Astrocyte (in vitro differentiated cells and primary cell): ENCODE data around the gene TNFSF13.

ENCODE experiments used
- EZH2 ChIP-seq: IDR thresholded peaks from 2 replicates; pipeline ENCODE4 v1.6.1; 2012; ENCODE audit warnings: mild to moderate bottlenecking, low read length, inconsistent platforms; ENCODE audit not compliant: insufficient read depth
- TF ChIP-seq, protein P1 (sequence below): IDR thresholded peaks from 2 replicates; pipeline ENCODE4 v1.5.1; 2011; ENCODE audit warnings: low read depth, mild to moderate bottlenecking, inconsistent platforms, low read length, moderate library complexity; ENCODE audit not compliant: insufficient read depth

DNA sequence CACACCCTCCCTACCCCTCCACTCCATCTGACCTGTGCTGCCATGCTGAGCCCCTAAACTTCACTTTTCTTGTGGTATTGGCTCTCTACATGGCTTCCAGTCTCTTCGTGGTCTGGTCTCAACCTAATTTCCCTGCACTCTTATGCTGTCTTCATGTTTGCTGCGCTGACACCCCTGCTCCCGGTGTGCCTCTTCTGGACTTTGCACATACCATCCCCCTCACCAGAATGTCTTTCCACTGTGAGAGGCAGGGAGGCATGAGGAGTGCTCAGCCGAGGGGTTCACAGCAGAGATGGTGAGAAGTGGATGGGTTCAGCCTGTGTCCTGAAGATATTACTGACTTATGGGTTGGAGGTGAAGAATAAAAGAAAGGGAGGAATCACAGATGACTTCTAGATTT lies 7.2 kb upstream of the TNFSF13 start:
- TF ChIP-seq, protein P1, sequence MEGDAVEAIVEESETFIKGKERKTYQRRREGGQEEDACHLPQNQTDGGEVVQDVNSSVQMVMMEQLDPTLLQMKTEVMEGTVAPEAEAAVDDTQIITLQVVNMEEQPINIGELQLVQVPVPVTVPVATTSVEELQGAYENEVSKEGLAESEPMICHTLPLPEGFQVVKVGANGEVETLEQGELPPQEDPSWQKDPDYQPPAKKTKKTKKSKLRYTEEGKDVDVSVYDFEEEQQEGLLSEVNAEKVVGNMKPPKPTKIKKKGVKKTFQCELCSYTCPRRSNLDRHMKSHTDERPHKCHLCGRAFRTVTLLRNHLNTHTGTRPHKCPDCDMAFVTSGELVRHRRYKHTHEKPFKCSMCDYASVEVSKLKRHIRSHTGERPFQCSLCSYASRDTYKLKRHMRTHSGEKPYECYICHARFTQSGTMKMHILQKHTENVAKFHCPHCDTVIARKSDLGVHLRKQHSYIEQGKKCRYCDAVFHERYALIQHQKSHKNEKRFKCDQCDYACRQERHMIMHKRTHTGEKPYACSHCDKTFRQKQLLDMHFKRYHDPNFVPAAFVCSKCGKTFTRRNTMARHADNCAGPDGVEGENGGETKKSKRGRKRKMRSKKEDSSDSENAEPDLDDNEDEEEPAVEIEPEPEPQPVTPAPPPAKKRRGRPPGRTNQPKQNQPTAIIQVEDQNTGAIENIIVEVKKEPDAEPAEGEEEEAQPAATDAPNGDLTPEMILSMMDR = no peak
- no peak for TF ChIP-seq EZH2
